Measurements from ENCODE around the gene MBD3L3. TPM values are rescaled to one million over a fixed set of nuclear protein-coding genes. Genes with fewer than 3 reads are reported as not detected.
"Not testable (repeated sequence)": the region's sequence is repeated elsewhere in the genome, so short reads cannot be mapped to it uniquely, and the experiment has no call there.

MBD3L3 gene
- total and polyA plus RNA-seq, 2 donors (not counting 1 experiment from before 2014, with no cell fraction given): not detected

DNA sequence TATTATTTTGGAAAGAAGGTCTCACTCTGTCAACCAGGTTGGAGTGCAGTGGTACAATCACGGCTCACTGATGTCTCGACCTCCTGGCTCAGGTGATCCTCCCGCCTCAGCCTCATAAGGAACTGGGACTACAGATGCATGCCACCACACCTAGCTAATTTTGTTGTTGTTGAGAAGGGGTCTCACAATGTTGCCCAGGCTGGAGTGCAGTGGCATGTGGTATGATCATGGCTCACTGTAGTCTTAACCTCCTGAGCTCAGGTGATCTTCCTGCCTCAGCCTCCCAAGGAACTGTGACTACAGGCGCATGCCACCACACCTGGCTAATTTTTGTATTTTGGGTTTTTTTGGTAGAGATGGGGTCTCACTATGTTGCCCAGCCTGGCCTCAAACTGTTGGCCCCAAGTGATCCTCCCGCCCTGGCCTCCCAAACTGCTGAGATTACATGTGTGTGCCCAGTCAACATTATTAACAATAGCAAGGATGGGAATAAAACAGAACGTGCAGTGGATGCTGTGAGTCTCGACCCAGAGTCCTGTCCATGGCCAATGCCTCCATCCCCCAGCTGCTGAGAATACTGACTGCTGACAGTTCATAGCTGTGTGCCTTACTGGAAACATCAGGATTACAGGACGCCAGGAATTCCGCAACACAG is 5.4 kb upstream of the MBD3L3 start:
- H3K27me3 ChIP-seq (ENCODE audit: control insufficient read depth, insufficient read depth, low read length): no peaks in the 10 kb centered on the region
- no peaks in the 10 kb centered on the region for H3K9me3 ChIP-seq (ENCODE audit: control insufficient read depth, insufficient read depth, low read depth, low read length)
- no peak overlapping the region for H2AFZ ChIP-seq (ENCODE audit: low read length)
- H3K36me3 ChIP-seq (ENCODE audit: control insufficient read depth, insufficient read depth, low read length): no peaks in the 10 kb centered on the region
- no peak for TF ChIP-seq EZH2 (IDR thresholded peaks at IDR 0.05; ENCODE audit: low read length, missing control alignments)
- TF ChIP-seq, protein P1, sequence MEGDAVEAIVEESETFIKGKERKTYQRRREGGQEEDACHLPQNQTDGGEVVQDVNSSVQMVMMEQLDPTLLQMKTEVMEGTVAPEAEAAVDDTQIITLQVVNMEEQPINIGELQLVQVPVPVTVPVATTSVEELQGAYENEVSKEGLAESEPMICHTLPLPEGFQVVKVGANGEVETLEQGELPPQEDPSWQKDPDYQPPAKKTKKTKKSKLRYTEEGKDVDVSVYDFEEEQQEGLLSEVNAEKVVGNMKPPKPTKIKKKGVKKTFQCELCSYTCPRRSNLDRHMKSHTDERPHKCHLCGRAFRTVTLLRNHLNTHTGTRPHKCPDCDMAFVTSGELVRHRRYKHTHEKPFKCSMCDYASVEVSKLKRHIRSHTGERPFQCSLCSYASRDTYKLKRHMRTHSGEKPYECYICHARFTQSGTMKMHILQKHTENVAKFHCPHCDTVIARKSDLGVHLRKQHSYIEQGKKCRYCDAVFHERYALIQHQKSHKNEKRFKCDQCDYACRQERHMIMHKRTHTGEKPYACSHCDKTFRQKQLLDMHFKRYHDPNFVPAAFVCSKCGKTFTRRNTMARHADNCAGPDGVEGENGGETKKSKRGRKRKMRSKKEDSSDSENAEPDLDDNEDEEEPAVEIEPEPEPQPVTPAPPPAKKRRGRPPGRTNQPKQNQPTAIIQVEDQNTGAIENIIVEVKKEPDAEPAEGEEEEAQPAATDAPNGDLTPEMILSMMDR (conservative IDR thresholded peaks at IDR 0.05 in 1 of 2, IDR thresholded peaks at IDR 0.05 in 1 of 2; ENCODE audit: low read depth in 1 of 2, low read length in 2 of 2): no peak
- no peak overlapping the region for H3K9ac ChIP-seq (ENCODE audit: insufficient read depth, low read length)
- no peak overlapping the region for H3K4me2 ChIP-seq (ENCODE audit: extremely low read depth, insufficient read depth, low read length)
- H3K79me2 ChIP-seq (ENCODE audit: control insufficient read depth, insufficient read depth, low read length): no peaks in the 10 kb centered on the region
- DNase-seq (ENCODE audit: low read depth in 2 of 2): no peak
- H3K4me1 ChIP-seq (ENCODE audit: control insufficient read depth, extremely low read depth, insufficient read depth, low read length): no peaks in the 10 kb centered on the region
- H3K27ac ChIP-seq (ENCODE audit: insufficient read depth, low read length): no peak overlapping the region
- H4K20me1 ChIP-seq (ENCODE audit: control insufficient read depth, extremely low read depth, insufficient read depth, low read length): no peaks in the 10 kb centered on the region
- H3K4me3 ChIP-seq (replicated peaks in 1 of 4; ENCODE audit: control extremely low read depth in 1 of 4, insufficient read depth in 1 of 4, low read depth in 3 of 4, low read length in 4 of 4): no peak overlapping the region

DNA sequence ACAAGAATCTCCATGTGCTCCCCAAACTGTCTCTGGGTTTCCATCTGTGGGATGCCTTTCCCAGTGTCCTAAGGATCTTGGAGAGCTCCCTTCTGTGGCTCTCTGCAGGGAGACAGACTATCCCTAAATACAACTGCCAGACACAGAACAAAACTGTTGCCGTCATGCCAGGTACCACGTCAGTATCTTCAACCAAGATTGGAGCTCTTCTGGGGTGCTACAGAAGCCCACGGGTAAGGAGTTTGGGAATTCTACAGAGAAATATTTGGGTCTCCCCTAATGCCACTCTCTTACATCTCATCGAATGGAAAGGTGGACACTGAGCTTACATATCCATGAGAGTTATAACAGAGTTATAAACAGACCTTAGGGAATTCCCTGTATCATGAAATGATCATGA is 4.9 kb upstream of the MBD3L3 start:
- TF ChIP-seq EZH2 (IDR thresholded peaks at IDR 0.05; ENCODE audit: low read length, missing control alignments): no peak
- TF ChIP-seq, protein P1 (conservative IDR thresholded peaks at IDR 0.05 in 1 of 2, IDR thresholded peaks at IDR 0.05 in 1 of 2; ENCODE audit: low read depth in 1 of 2, low read length in 2 of 2): no peak
- Histone ChIP-seq H3K9ac (ENCODE audit: insufficient read depth, low read length) (no peak overlapping the region), H3K4me1 (ENCODE audit: control insufficient read depth, extremely low read depth, insufficient read depth, low read length) (no peaks in the 10 kb centered on the region), H3K27ac (ENCODE audit: insufficient read depth, low read length) (no peak overlapping the region), H3K9me3 (ENCODE audit: control insufficient read depth, insufficient read depth, low read depth, low read length) (no peaks in the 10 kb centered on the region), H3K79me2 (ENCODE audit: control insufficient read depth, insufficient read depth, low read length) (no peaks in the 10 kb centered on the region), H4K20me1 (ENCODE audit: control insufficient read depth, extremely low read depth, insufficient read depth, low read length) (no peaks in the 10 kb centered on the region), H3K4me3 (replicated peaks in 1 of 4; ENCODE audit: control extremely low read depth in 1 of 4, insufficient read depth in 1 of 4, low read depth in 3 of 4, low read length in 4 of 4) (no peak overlapping the region), H3K27me3 (ENCODE audit: control insufficient read depth, insufficient read depth, low read length) (no peaks in the 10 kb centered on the region), H2AFZ (ENCODE audit: low read length) (no peak overlapping the region), H3K4me2 (ENCODE audit: extremely low read depth, insufficient read depth, low read length) (no peak overlapping the region), H3K36me3 (ENCODE audit: control insufficient read depth, insufficient read depth, low read length) (no peaks in the 10 kb centered on the region)
- no peak for DNase-seq (ENCODE audit: low read depth in 2 of 2)

DNA sequence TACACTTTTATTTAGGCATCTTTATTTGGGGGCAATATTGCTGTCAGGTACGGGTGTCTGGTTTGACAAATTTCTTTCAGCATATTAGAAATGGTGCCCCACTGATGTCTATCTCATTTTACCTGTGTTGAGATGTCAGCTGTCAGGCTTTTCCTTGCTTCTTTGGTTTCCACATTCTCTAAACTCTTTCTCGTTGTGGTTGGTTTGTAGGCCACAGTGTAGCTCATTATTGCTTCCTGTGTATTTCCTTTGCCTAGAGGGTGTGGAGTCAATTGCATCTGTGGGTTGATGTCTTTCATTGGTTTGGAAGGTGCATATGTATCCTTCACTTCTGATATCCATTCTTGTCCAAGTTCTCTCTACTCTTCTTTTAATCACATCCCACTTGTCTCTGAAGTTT is 1.5 kb upstream of the MBD3L3 start:
- not testable (repeated sequence) for H2AFZ ChIP-seq (ENCODE audit: low read length); H3K36me3 ChIP-seq (ENCODE audit: control insufficient read depth, insufficient read depth, low read length); H4K20me1 ChIP-seq (ENCODE audit: control insufficient read depth, extremely low read depth, insufficient read depth, low read length); H3K4me1 ChIP-seq (ENCODE audit: control insufficient read depth, extremely low read depth, insufficient read depth, low read length); H3K79me2 ChIP-seq (ENCODE audit: control insufficient read depth, insufficient read depth, low read length); DNase-seq (ENCODE audit: low read depth in 2 of 2); H3K4me3 ChIP-seq (replicated peaks in 1 of 4; ENCODE audit: control extremely low read depth in 1 of 4, insufficient read depth in 1 of 4, low read depth in 3 of 4, low read length in 4 of 4); H3K27ac ChIP-seq (ENCODE audit: insufficient read depth, low read length); H3K9ac ChIP-seq (ENCODE audit: insufficient read depth, low read length); H3K27me3 ChIP-seq (ENCODE audit: control insufficient read depth, insufficient read depth, low read length); H3K4me2 ChIP-seq (ENCODE audit: extremely low read depth, insufficient read depth, low read length); H3K9me3 ChIP-seq (ENCODE audit: control insufficient read depth, insufficient read depth, low read depth, low read length)

DNA sequence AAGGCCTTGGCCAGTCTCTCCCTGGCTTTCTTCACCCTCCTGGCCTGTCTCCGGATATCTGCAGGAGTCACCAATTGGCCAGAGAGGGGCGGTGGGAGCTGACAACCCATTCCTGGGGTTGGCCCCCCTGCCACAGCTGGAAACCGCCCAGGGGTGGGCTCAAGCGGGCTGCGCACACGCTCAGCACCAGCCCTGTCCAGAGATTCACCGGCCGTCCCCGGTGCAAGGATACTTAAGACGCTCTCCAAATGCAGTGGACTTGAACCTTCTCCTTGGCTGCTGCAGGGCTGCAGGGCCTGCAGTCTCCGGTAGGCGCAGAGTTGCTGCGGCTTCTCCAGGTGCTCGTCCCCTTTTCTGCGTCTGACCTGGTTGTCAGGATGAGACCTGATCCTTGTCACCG is 2.1 kb downstream of the MBD3L3 start:
- not testable (repeated sequence) for H3K27ac ChIP-seq (ENCODE audit: insufficient read depth, low read length); H3K4me1 ChIP-seq (ENCODE audit: control insufficient read depth, extremely low read depth, insufficient read depth, low read length); H3K9ac ChIP-seq (ENCODE audit: insufficient read depth, low read length); H4K20me1 ChIP-seq (ENCODE audit: control insufficient read depth, extremely low read depth, insufficient read depth, low read length); H3K36me3 ChIP-seq (ENCODE audit: control insufficient read depth, insufficient read depth, low read length); H3K4me3 ChIP-seq (replicated peaks in 1 of 4; ENCODE audit: control extremely low read depth in 1 of 4, insufficient read depth in 1 of 4, low read depth in 3 of 4, low read length in 4 of 4); DNase-seq (ENCODE audit: low read depth in 2 of 2); H3K27me3 ChIP-seq (ENCODE audit: control insufficient read depth, insufficient read depth, low read length); H2AFZ ChIP-seq (ENCODE audit: low read length); H3K79me2 ChIP-seq (ENCODE audit: control insufficient read depth, insufficient read depth, low read length); H3K4me2 ChIP-seq (ENCODE audit: extremely low read depth, insufficient read depth, low read length); H3K9me3 ChIP-seq (ENCODE audit: control insufficient read depth, insufficient read depth, low read depth, low read length)

DNA sequence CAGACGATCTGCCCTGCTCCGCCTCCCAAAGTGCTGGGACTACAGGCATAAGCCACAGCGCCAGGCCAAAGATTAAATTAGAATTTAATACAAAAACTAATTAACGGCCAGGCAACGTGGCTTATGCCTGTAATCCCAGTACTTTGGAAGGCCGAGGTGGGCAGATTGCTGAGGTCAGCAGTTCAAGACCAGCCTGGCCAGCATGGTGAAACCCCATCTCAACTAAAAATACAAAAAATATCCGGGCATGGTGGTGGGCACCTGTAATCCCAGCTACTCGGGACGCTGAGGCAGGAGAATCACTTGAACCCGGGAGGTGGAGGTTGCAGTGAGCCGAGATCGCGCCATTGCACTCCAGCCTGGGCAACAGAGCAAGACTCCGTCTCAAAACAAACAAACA is 2.8 kb downstream of the MBD3L3 start:
- DNase-seq (ENCODE audit: low read depth in 2 of 2); H3K4me2 ChIP-seq (ENCODE audit: extremely low read depth, insufficient read depth, low read length); H3K27me3 ChIP-seq (ENCODE audit: control insufficient read depth, insufficient read depth, low read length); H3K4me3 ChIP-seq (replicated peaks in 1 of 4; ENCODE audit: control extremely low read depth in 1 of 4, insufficient read depth in 1 of 4, low read depth in 3 of 4, low read length in 4 of 4); H3K4me1 ChIP-seq (ENCODE audit: control insufficient read depth, extremely low read depth, insufficient read depth, low read length); H3K9me3 ChIP-seq (ENCODE audit: control insufficient read depth, insufficient read depth, low read depth, low read length); H3K79me2 ChIP-seq (ENCODE audit: control insufficient read depth, insufficient read depth, low read length); H3K36me3 ChIP-seq (ENCODE audit: control insufficient read depth, insufficient read depth, low read length); H3K9ac ChIP-seq (ENCODE audit: insufficient read depth, low read length); H3K27ac ChIP-seq (ENCODE audit: insufficient read depth, low read length); H4K20me1 ChIP-seq (ENCODE audit: control insufficient read depth, extremely low read depth, insufficient read depth, low read length); H2AFZ ChIP-seq (ENCODE audit: low read length): not testable (repeated sequence)

Measured in fibroblast of lung (primary cell).